Brain microvascular endothelial cell (primary cell): ENCODE data around the gene CLMN.
A peak's percentile ranks its signal among the peaks of the same experiment; 100 is the strongest.

ENCODE experiments used
- DNase-seq: peaks from one replicate; pipeline ENCODE4 v3.0.0-alpha.2; 2020
- H3K27ac ChIP-seq: fragments of 250-450 bp; sonication (Bioruptor Pico); 2 replicates; pipeline ENCODE4 v1.5.1; 2020; ENCODE audit warnings: mild to moderate bottlenecking, moderate library complexity
- H3K27me3 ChIP-seq: fragments of 250-450 bp; sonication (Bioruptor Pico); replicated peaks from 2 replicates; pipeline ENCODE4 v1.5.1; 2020; ENCODE audit warnings: mild to moderate bottlenecking
- H3K36me3 ChIP-seq: fragments of 250-450 bp; sonication (Bioruptor Pico); replicated peaks from 2 replicates; pipeline ENCODE4 v1.5.1; 2020; ENCODE audit warnings: mild to moderate bottlenecking
- H3K4me3 ChIP-seq: 2 replicates; pipeline ENCODE4 v1.5.1; 2011; ENCODE audit warnings: low read depth, mild to moderate bottlenecking, control low read depth, low read length, moderate library complexity
- in situ Hi-C: cut with HindIII; loops from 2 replicates; pipeline ENCODE4 v1.10.0; 2017; ENCODE audit warnings: low sequenced_read_pairs, low pct_ligation_motif_present
- TF ChIP-seq, protein P1 (sequence below): IDR thresholded peaks from 2 replicates; pipeline ENCODE4 v1.5.1; 2011; ENCODE audit warnings: low read depth, mild to moderate bottlenecking, moderate library complexity, low read length, control low read depth, inconsistent platforms; ENCODE audit errors: missing control alignments

CLMN gene

DNA sequence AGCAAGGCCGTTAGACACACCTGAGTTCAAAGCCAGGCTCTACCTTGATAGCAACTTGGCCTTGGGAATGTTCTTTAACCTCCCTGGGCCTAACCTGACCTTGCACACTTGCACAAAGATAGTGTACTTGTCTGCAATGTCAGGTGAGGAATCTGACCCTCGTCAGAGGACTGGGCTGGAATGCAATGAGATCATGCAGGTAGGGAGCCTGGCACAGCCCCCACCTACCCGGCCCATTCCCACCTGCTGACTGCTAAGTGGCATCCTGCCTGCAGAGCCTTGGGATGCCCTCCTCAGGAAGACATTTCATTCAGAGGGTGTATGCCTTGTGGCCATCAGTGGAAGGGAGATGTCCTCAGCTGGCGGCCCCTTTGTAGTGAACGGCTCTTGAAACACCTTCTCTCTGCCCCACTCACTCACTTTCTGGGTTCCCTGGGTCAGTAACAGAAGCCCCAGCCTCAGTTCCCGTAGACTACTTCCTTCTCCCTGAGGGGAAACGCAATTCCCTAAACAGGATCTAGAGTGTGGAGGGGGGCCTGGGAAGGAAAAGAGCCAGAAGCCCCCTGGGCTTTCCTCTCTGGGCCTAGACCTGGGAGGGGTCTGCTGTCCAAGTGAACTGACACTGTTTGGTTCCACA lies 94.3 kb downstream of the CLMN start:
- Histone ChIP-seq H3K4me3 (no peak overlapping the region), H3K27me3 (no peaks in the 10 kb centered on the region), H3K27ac (no peak overlapping the region), H3K36me3 (no peaks in the 10 kb centered on the region)
- DNase-seq, result no peak
- in situ Hi-C loops, result no loop called here
- TF ChIP-seq, protein P1, sequence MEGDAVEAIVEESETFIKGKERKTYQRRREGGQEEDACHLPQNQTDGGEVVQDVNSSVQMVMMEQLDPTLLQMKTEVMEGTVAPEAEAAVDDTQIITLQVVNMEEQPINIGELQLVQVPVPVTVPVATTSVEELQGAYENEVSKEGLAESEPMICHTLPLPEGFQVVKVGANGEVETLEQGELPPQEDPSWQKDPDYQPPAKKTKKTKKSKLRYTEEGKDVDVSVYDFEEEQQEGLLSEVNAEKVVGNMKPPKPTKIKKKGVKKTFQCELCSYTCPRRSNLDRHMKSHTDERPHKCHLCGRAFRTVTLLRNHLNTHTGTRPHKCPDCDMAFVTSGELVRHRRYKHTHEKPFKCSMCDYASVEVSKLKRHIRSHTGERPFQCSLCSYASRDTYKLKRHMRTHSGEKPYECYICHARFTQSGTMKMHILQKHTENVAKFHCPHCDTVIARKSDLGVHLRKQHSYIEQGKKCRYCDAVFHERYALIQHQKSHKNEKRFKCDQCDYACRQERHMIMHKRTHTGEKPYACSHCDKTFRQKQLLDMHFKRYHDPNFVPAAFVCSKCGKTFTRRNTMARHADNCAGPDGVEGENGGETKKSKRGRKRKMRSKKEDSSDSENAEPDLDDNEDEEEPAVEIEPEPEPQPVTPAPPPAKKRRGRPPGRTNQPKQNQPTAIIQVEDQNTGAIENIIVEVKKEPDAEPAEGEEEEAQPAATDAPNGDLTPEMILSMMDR, result no peak

DNA sequence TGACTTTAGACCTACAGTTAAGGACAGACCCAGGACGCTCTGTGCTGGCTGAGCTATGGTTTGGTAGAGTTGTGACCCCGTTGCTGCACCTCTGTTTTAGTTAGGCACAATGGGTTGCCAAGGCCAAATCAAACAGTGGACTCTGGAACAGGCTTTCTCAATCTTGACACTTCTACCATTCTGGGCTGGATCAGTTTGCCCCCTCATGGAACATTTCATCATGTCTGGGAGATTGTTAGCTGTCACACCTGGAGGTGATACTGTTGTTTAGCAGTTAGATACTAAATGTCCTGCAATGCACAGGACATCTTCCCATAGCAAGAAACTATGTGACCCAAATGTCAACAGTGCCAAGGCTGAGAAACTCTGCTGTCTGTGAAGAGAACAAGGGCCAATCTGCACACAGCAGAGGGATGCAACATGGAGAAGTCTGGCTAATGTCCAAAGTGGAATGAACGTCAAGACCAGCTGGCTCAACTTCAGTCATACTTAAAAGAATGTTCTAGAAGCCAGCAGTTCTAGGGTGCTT lies 96.8 kb downstream of the CLMN start:
- no peak overlapping the region for H3K27ac ChIP-seq
- DNase-seq, result peak; percentile 74
- H3K36me3 ChIP-seq, result no peaks in the 10 kb centered on the region
- H3K4me3 ChIP-seq, result no peak overlapping the region
- in situ Hi-C loops, result no loop called here
- H3K27me3 ChIP-seq, result no peaks in the 10 kb centered on the region
- TF ChIP-seq, protein P1, result no peak

DNA sequence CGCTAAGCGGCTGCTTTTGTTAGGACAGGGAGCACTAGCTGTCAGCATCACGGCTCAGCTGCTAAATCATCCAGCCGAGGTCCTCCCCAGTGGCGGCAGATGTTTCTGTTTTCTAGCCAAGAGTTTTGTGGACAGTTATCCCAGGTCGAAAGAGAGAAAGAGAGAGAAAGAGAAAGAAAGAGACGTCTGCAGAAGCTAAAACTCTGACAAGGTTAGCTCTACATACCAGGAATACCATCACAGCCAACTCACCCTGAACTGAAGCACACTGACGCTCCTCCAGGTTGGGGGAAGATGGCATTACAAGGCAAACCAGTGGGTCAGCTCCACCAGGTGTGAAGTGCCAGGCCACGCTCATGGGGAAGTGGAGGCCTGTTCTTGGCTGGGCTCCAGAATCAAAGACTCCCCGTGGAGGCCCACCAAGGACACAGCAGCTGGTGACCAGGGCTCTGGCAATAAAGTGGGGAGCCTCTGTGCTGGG lies 97.5 kb downstream of the CLMN start:
- Histone ChIP-seq H3K27me3 (no peaks in the 10 kb centered on the region), H3K4me3 (no peak overlapping the region), H3K27ac (no peak overlapping the region), H3K36me3 (no peaks in the 10 kb centered on the region)
- DNase-seq, result peak; percentile 41
- in situ Hi-C loops, result no loop called here
- TF ChIP-seq, protein P1, result no peak

DNA sequence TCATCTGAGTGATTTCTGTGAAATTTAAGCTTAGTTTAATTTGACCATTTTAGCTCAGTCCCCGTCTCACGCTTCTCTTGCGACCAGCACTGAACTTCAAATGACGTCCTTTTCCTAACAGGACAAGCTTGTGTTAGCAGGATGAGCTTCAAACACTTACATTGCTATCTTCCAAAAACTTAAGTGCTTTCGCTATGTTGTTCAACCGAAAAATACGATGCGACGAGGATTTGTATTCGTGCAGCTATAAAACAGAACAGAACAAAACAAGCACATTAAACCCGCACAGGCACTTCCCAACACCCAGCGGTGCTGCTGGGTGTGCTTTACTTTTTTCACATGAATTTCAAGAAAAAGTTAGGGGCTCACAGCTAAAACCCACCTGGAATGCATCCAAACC lies 98.2 kb downstream of the CLMN start:
- Histone ChIP-seq H3K36me3 (no peaks in the 10 kb centered on the region), H3K27ac (no peak overlapping the region), H3K27me3 (no peaks in the 10 kb centered on the region), H3K4me3 (no peak overlapping the region)
- no peak for DNase-seq
- in situ Hi-C loops, result no loop called here
- TF ChIP-seq, protein P1, result no peak

DNA sequence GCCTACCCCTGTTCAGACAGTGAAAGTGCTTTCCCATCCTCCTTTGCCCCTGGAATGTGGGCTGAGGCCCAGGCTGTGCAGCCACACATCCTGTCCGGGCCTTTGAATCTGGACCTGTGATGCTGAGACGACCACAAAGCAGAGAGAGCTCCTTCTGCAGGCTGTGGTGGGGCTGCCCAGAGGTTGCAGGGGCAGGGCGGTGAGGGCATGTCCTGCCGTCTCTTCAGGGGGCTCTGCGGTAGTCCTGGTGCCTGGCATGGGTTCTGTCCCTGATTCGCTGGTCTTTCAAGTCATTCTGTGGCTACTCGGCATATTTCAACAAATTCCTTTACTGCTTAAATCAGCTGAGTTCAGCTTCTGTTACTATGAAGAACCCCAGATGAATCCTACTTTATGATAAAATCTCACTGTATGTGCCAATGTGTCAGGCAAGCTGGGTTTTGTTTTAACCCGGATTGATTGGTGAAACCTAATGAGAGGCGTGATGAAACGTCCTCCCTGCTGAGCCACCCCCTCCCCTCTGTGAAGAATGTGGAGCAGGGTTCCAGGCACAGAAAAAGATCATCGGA lies 99.0 kb downstream of the CLMN start:
- Histone ChIP-seq H3K27me3 (no peaks in the 10 kb centered on the region), H3K27ac (peak overlapping the region; percentile 1), H3K4me3 (no peak overlapping the region), H3K36me3 (no peaks in the 10 kb centered on the region)
- in situ Hi-C loops, result no loop called here
- TF ChIP-seq, protein P1, result no peak
- DNase-seq, result peak; percentile 52
